ENCODE measurements around the gene SELP.
A peak's percentile ranks its signal among the peaks of the same experiment; 100 is the strongest.

The SELP gene

GRCh38 chr1:169572187-169572586 lies 57.7 kb downstream of the SELP start:
- DNase-seq, result no peak

DNA sequence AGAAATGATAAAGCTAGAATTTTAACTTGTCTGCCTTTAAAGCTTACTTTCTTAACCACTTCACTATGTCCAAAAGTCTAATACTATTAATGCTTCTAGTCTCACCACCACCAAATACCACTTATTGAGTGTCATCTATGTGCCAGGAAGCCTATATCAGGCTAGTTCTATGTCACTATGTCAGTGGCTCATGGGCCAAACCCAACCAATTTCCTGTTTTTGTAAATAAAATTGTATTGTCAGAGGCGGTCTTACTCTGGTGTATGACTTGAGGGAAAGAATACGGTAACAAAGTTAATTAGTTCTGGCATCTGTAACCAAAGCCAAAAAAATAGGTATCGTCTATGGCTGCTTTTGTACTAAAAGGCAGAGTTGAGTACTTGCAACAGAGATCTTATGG lies 58.5 kb downstream of the SELP start:
- no peak for DNase-seq

- DNase-seq, result no peak
Observed at GRCh38 chr1:169570172-169570574, 59.8 kb downstream of the SELP start.

GRCh38 chr1:169568497-169568896 lies 61.4 kb downstream of the SELP start:
- DNase-seq, result no peak

DNA sequence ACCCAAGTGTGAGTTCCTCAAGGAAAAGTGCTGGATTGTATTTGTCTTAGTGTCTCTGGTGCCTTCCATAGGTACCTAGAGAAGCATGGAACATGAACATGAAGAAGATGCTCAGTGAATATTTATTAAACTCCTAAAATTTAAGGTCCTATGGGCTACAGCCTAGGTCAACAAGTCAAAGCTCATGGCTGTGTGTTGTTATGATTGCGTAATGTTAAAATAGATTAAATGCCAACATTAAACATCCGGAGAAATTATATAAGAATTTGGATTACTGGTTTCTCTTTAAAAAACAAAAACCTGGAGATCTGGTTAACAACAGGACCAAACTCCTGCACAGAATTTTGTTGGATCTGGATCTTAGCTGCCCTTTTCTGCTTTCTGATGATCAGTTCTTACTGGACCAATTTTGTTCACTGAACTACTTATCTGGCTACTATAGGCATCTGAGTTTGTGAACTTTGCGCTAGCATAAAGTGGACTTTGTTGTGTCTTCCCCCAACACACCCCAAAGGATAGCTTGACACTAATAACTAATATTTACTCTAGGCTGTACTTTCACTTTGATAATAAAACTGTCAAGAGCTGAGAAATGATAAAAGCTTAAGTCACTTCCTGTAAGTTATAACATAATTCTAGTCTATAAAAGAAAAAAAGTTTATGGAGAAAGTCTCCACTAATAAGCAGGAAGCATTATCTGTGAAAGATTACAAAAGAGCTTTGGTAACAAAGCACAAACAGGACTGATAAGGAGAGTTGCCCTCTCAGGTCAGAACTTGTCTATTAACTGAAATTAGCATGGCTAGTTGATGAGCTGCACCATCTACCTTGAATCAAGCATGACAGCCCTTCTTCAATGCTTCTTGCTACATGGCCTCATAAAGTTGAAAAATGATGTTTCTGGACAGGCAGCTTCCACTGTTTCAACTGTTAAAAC lies 64.3 kb downstream of the SELP start:
- no peak for DNase-seq

DNA sequence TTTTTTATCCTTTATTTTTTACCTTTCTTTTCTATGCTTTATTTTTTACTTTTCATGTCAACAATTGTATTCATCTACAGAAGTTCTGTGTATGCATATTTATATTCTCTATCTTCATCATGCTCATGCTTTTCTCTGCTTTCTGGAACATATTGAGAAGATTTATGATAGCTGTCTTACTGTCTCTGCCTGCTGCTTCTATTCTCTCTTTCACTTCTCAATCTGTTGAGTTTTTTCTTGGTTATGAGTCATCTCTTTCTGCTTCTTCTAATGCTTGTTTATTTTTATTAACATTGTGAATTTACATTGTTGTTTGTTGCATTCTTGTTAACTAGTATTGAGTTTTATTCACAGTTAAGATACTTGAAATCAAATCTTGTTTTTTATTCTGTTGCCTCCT lies 66.3 kb downstream of the SELP start:
- DNase-seq, result no peak

- no peak for DNase-seq
Observed at GRCh38 chr1:169563019-169563615, 66.8 kb downstream of the SELP start.

GRCh38 chr1:169561692-169562091 lies 68.2 kb downstream of the SELP start:
- DNase-seq, result no peak

GRCh38 chr1:169557131-169557530 lies 72.8 kb downstream of the SELP start:
- no peak for DNase-seq

DNA sequence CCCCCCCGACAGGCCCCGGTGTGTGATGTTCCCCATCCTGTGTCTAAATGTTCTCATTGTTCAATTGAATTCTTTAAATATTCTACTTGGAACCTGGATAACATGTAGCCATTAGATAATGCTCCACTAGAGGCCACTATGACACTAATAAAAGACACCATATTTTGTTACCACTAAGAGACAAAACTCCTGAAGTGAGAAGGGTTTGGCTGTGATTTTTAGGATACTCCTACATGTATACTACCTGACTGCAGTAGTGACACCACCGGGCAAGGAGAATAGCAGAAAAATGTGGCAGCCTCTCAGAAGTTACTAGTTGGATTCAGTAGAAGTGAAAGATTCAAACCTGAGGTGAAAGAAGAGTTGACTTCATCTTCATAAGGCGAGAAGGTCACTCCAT lies 79.6 kb downstream of the SELP start:
- peak; percentile 48 for DNase-seq

DNA sequence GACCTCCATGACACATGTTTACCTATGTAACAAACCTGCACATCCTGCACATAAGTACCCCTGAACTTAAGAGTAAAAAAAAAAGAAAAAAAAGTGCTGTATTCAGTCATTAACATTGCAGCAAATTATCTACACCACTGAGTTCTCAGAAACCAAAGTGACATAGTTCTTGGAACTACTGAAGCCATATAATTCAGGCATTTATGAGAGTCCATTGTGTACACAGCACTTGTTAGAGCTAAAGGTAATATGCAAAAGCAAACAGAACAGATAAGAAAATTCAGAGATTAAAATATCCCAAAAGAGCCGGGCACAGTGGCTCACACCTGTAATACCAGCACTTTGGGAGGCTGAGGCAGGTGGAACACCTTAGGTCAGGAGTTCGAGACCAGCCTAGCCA lies 81.6 kb downstream of the SELP start:
- no peak for DNase-seq

GRCh38 chr1:169546087-169546995 lies 83.6 kb downstream of the SELP start:
- peak; percentile 82 for DNase-seq

DNA sequence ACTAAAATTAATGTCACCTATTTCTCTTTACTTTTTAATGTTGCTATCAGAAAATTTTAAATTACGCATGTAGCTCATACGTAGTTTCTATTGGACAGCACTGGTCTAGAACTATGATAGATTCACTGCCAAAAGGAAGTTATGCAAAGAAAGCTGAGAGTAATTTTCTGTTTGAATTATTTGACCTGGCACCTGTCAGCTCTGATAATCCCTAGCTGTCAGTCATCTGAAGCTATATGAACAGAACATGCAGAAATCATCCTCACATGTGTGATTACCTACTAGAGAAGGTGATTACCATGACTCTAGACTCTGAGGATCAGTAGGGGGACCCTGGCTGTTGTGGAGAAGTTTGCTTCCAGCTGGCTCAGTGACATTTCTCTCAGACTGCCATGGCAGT lies 84.5 kb downstream of the SELP start:
- no peak for DNase-seq

DNA sequence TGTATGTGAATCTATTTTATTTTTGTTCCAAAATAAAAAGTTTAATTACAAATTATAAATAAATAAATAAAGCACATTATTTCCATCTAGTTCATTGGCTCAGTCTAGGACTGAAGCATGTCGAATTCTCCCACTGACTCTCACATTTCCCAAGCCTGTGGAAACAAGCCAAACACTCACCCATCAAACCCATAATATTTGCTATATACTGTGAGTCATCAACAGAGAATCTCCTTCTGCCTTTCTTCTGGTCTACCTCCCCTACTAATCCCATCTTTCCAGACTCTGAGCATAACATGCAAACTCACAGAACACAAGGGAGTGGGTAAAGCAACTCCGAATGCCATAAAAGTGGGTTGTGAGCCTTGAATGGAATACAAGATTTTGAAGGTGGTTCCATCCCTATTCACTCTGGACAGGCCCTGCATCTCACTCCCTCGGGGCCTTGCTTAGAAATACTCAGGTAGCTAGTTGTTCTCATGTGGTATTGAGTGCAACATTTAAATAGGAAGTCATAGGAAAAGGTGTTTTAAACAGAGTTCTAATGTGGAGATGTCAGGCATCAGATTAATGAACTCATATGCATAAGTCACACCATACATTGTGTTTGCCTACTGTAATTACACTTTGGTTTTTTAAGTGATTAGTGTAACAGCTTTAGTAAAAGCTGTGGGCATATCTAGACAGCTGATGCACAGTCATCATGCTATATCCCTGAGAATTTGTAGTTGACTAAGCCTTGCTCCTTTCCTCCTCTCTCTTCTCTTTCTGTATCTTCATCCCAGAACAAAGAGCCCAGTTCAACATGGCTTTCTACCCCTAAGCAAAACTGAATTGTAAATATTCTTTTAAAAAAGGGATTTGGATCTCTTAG lies 90.7 kb downstream of the SELP start:
- no peak for DNase-seq
